HL-60 (cell line): ENCODE measurements around the gene OR2F2.

Source experiments
- DNase-seq, 2 experiments: peaks; one replicate each; pipeline ENCODE4 v3.0.0-alpha.2; 2010 to 2020; ENCODE audit warnings: low read depth in 1 of 2, low spot score in 1 of 2
- H3K27ac ChIP-seq: fragments of 250-450 bp; sonication (Bioruptor Pico); replicated peaks from 2 replicates; pipeline ENCODE4 v1.5.1; 2020; ENCODE audit warnings: mild to moderate bottlenecking, moderate library complexity
- H3K27me3 ChIP-seq: fragments of 250-450 bp; sonication (Bioruptor Pico); 2 replicates; pipeline ENCODE4 v1.5.1; 2021; ENCODE audit warnings: mild to moderate bottlenecking, moderate library complexity; ENCODE audit not compliant: insufficient read depth, poor library complexity, severe bottlenecking
- H3K4me3 ChIP-seq: replicated peaks from 2 replicates; pipeline ENCODE4 v1.5.1; 2011; ENCODE audit warnings: mild to moderate bottlenecking, control low read depth, low read length; ENCODE audit not compliant: insufficient read depth
- CTCF ChIP-seq: IDR thresholded peaks from one replicate; pipeline ENCODE4 v1.5.1; 2011; ENCODE audit warnings: low read length, control low read depth, inconsistent platforms; ENCODE audit not compliant: insufficient read depth
- GABPA ChIP-seq: IDR thresholded peaks from 2 replicates; pipeline ENCODE4 v1.6.1; 2012; ENCODE audit warnings: low read depth
- POLR2AphosphoS5 ChIP-seq: IDR thresholded peaks from 2 replicates; pipeline ENCODE4 v1.6.1; 2012; ENCODE audit warnings: low read depth
- REST ChIP-seq: IDR thresholded peaks from 2 replicates; pipeline ENCODE4 v1.6.1; 2012; ENCODE audit warnings: low read depth; ENCODE audit not compliant: insufficient replicate concordance
- SPI1 ChIP-seq: IDR thresholded peaks from 2 replicates; pipeline ENCODE4 v1.6.1; 2012; ENCODE audit warnings: low read depth, mild to moderate bottlenecking, borderline replicate concordance

OR2F2 gene

GRCh38 chr7:143953421-143953820, 18.4 kb downstream of the OR2F2 start:
- no peak for DNase-seq
- no peak for TF ChIP-seq REST
- no peak for TF ChIP-seq GABPA
- no peak for TF ChIP-seq POLR2AphosphoS5
- TF ChIP-seq CTCF = no peak
- TF ChIP-seq SPI1 = no peak
- H3K27ac ChIP-seq = no peak overlapping the region
- no peak overlapping the region for H3K4me3 ChIP-seq
- H3K27me3 ChIP-seq = no peaks in the 10 kb centered on the region

- Histone ChIP-seq H3K27ac (no peak overlapping the region), H3K27me3 (no peaks in the 10 kb centered on the region), H3K4me3 (no peak overlapping the region)
- DNase-seq = no peak
- TF ChIP-seq CTCF = no peak
- no peak for TF ChIP-seq POLR2AphosphoS5
- no peak for TF ChIP-seq SPI1
- no peak for TF ChIP-seq REST
- no peak for TF ChIP-seq GABPA
These were observed 19.1 kb downstream of the OR2F2 start for GRCh38 chr7:143954135-143954534.

- Histone ChIP-seq H3K27ac (no peak within 1 kb of the TSS), H3K27me3 (no peaks in the 10 kb centered on the region), H3K4me3 (no peak within 1 kb of the TSS)
- TF ChIP-seq GABPA = no peak
- no peak for TF ChIP-seq POLR2AphosphoS5
- TF ChIP-seq CTCF = no peak
- TF ChIP-seq REST = no peak
- no peak for TF ChIP-seq SPI1
- DNase-seq = no peak
These were observed 19.5 kb downstream of the OR2F2 start, which contains the start of gene OR2F1 for GRCh38 chr7:143954544-143954943. Gene OR2F1 (plus strand): TSS chr7:143954844. CDS start chr7:143959971, 5,127 bp downstream.
